Liver (tissue), 9 donors: ENCODE data around the gene MMEL1. TPM values are rescaled to one million over a fixed set of nuclear protein-coding genes. Genes with fewer than 3 reads are reported as not detected.

Source experiments
- DNase-seq: peaks from one replicate; pipeline ENCODE4 v3.0.0-alpha.2; 2017; ENCODE audit warnings: low spot score
- H3K27ac ChIP-seq, 2 donors: one replicate each; pipeline ENCODE4 v1.7.0; 2013; ENCODE audit warnings: inconsistent platforms in 2 of 2, low read length in 2 of 2, control low read depth in 1 of 2, low read depth in 1 of 2, mild to moderate bottlenecking in 1 of 2
- H3K27me3 ChIP-seq, 4 donors: one replicate each; pipeline versions ENCODE4 v1.6.1 to v1.7.0; 2013; ENCODE audit warnings: low read length in 3 of 4, inconsistent platforms in 1 of 4, mild to moderate bottlenecking in 1 of 4, moderate library complexity in 1 of 4; ENCODE audit not compliant: control insufficient read depth in 4 of 4, insufficient read depth in 4 of 4
- H3K36me3 ChIP-seq, 4 donors: one replicate each; pipeline versions ENCODE4 v1.6.1 to v1.7.0; 2013; ENCODE audit warnings: low read length in 3 of 4, mild to moderate bottlenecking in 3 of 4, low read depth in 1 of 4, moderate library complexity in 1 of 4; ENCODE audit not compliant: control insufficient read depth in 4 of 4, insufficient read depth in 3 of 4
- H3K4me1 ChIP-seq, 4 donors: one replicate each; pipeline versions ENCODE4 v1.6.1 to v1.7.0; 2013; ENCODE audit warnings: low read length in 3 of 4, mild to moderate bottlenecking in 3 of 4, moderate library complexity in 1 of 4; ENCODE audit not compliant: control insufficient read depth in 4 of 4, insufficient read depth in 4 of 4
- H3K4me3 ChIP-seq, 3 donors: one replicate each; pipeline versions ENCODE4 v1.6.1 to v1.7.0; 2013; ENCODE audit warnings: low read length in 3 of 3, control low read depth in 1 of 3, low read depth in 1 of 3, mild to moderate bottlenecking in 1 of 3
- H3K9ac ChIP-seq, 2 donors: one replicate each; pipeline ENCODE4 v1.7.0; 2013; ENCODE audit warnings: low read length in 2 of 2, mild to moderate bottlenecking in 2 of 2, moderate library complexity in 2 of 2, control low read depth in 1 of 2, low read depth in 1 of 2
- H3K9me3 ChIP-seq, 4 donors: one replicate each; pipeline versions ENCODE4 v1.6.1 to v1.7.0; 2013; ENCODE audit warnings: low read length in 3 of 4; ENCODE audit not compliant: control insufficient read depth in 4 of 4
- EGR1 ChIP-seq, 2 donors: IDR thresholded peaks; 2 replicates each; pipeline ENCODE4 v1.6.1; 2016 to 2018; ENCODE audit warnings: antibody characterized with exemption in 2 of 2, low read depth in 2 of 2
- FOXA1 ChIP-seq: IDR thresholded peaks from 2 replicates; pipeline ENCODE4 v1.6.1; 2016; ENCODE audit warnings: antibody characterized with exemption
- FOXA2 ChIP-seq: IDR thresholded peaks from 2 replicates; pipeline ENCODE4 v1.6.1; 2016; ENCODE audit warnings: antibody characterized with exemption
- GABPA ChIP-seq, 2 donors: IDR thresholded peaks in 1 of 2; conservative IDR thresholded peaks in 1 of 2; 2 replicates each; pipeline ENCODE4 v1.6.1; 2016; ENCODE audit warnings: antibody characterized with exemption in 2 of 2, mild to moderate bottlenecking in 1 of 2, moderate library complexity in 1 of 2
- HNF4A ChIP-seq, 2 donors: conservative IDR thresholded peaks; 2 replicates each; pipeline ENCODE4 v1.6.1; 2016; ENCODE audit warnings: antibody characterized with exemption in 2 of 2, mild to moderate bottlenecking in 2 of 2
- HNF4G ChIP-seq: IDR thresholded peaks from 2 replicates; pipeline ENCODE4 v1.6.1; 2016; ENCODE audit warnings: antibody characterized with exemption
- JUND ChIP-seq, 2 donors: IDR thresholded peaks; 2 replicates each; pipeline ENCODE4 v1.6.1; 2016; ENCODE audit warnings: antibody characterized with exemption in 2 of 2
- NR2F2 ChIP-seq: IDR thresholded peaks from 2 replicates; pipeline ENCODE4 v1.6.1; 2016; ENCODE audit warnings: antibody characterized with exemption
- RAD21 ChIP-seq, 2 donors: IDR thresholded peaks; 2 replicates each; pipeline ENCODE4 v1.6.1; 2016; ENCODE audit warnings: antibody characterized with exemption in 2 of 2, mild to moderate bottlenecking in 2 of 2
- RXRA ChIP-seq, 2 donors: IDR thresholded peaks; 2 replicates each; pipeline ENCODE4 v1.6.1; 2017 to 2018; ENCODE audit warnings: antibody characterized with exemption in 2 of 2, mild to moderate bottlenecking in 1 of 2
- SP1 ChIP-seq: IDR thresholded peaks from 2 replicates; pipeline ENCODE4 v1.6.1; 2018; ENCODE audit warnings: antibody characterized with exemption, mild to moderate bottlenecking
- TAF1 ChIP-seq: conservative IDR thresholded peaks from 2 replicates; pipeline ENCODE4 v1.6.1; 2016; ENCODE audit warnings: antibody characterized with exemption, mild to moderate bottlenecking
- YY1 ChIP-seq: IDR thresholded peaks from 2 replicates; pipeline ENCODE4 v1.6.1; 2016; ENCODE audit warnings: antibody characterized with exemption, mild to moderate bottlenecking
- WGBS: extraction: QIAGEN DNeasy Blood & Tissue Kit; methylation state at CpG from one replicate; pipeline ENCODE4 v1.1.7; 2013; 5-methylcytosine and 5-hydroxymethylcytosine counted together
- polyA plus RNA-seq, 2 donors: library from polyadenylated mRNA; stranded (reverse) in 1 of 2; unstranded in 1 of 2; fragments of 200-250 nt in 1 of 2; fragments of >200 nt in 1 of 2; fragmentation: Nextera tagmentation in 1 of 2; extraction: Ambion mirVana in 1 of 2; gene quantifications; one replicate each; pipeline versions ENCODE4 v1.2.1 to v1.2.3, GENCODE V29; 2013 to 2015
- total RNA-seq, 2 donors: library from RNA; depleted of rRNA; stranded (reverse); fragments of >200 nt; gene quantifications; one replicate each; pipeline ENCODE4 v1.2.3, GENCODE V29; 2014
- TF ChIP-seq, protein P1 (sequence below): IDR thresholded peaks from 2 replicates; pipeline ENCODE4 v1.6.1; 2016; ENCODE audit warnings: antibody characterized with exemption, mild to moderate bottlenecking
- TF ChIP-seq, protein P2 (sequence below): IDR thresholded peaks from 2 replicates; pipeline ENCODE4 v1.6.1; 2016; ENCODE audit warnings: antibody characterized with exemption
- TF ChIP-seq, protein P3 (sequence below): IDR thresholded peaks from 2 replicates; pipeline ENCODE4 v1.6.1; 2016; ENCODE audit warnings: antibody characterized with exemption
- TF ChIP-seq, protein P4 (sequence below): fragments of 150-350 bp; IDR thresholded peaks from 2 replicates; pipeline ENCODE4 v1.5.1; 2017; ENCODE audit warnings: improper control_type of control experiment, low read depth, low read length; ENCODE audit not compliant: missing input control
- TF ChIP-seq, protein P5 (sequence below): IDR thresholded peaks from 2 replicates; pipeline ENCODE4 v1.6.1; 2016; ENCODE audit warnings: antibody characterized with exemption
- donor health status: healthy.
- donor health status: healthy.
- donor health status: healthy.
- donor health status: healthy.
- donor health status: healthy.

MMEL1 gene
- total and polyA plus RNA-seq, 4 donors = under 0.01 to 0.42 TPM; not detected in 2

DNA sequence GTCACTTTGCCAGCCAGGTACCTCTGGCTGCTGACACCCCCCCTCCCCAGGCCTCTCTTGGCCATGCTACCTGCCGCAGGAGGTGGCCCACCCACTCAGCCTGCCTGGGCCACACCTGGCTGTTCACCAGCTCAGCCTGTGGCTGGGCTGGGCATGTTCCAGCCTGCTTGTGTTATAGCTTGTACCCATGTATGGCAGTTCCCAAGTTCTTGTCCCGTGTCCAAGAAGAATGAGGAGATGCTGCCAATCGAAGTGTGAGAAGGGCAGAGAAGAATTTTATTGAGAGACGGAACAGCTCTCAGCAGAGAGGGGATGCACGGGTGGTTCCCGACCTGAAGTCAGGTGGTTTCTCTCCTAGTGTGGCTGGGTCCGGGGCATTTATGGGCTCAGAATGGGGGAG, 3.9 kb upstream of the MMEL1 start (continued):
- TF ChIP-seq, protein P1, sequence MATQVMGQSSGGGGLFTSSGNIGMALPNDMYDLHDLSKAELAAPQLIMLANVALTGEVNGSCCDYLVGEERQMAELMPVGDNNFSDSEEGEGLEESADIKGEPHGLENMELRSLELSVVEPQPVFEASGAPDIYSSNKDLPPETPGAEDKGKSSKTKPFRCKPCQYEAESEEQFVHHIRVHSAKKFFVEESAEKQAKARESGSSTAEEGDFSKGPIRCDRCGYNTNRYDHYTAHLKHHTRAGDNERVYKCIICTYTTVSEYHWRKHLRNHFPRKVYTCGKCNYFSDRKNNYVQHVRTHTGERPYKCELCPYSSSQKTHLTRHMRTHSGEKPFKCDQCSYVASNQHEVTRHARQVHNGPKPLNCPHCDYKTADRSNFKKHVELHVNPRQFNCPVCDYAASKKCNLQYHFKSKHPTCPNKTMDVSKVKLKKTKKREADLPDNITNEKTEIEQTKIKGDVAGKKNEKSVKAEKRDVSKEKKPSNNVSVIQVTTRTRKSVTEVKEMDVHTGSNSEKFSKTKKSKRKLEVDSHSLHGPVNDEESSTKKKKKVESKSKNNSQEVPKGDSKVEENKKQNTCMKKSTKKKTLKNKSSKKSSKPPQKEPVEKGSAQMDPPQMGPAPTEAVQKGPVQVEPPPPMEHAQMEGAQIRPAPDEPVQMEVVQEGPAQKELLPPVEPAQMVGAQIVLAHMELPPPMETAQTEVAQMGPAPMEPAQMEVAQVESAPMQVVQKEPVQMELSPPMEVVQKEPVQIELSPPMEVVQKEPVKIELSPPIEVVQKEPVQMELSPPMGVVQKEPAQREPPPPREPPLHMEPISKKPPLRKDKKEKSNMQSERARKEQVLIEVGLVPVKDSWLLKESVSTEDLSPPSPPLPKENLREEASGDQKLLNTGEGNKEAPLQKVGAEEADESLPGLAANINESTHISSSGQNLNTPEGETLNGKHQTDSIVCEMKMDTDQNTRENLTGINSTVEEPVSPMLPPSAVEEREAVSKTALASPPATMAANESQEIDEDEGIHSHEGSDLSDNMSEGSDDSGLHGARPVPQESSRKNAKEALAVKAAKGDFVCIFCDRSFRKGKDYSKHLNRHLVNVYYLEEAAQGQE = no peak
- TF ChIP-seq, protein P2, sequence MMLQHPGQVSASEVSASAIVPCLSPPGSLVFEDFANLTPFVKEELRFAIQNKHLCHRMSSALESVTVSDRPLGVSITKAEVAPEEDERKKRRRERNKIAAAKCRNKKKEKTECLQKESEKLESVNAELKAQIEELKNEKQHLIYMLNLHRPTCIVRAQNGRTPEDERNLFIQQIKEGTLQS = no peak
- no peak for TF ChIP-seq TAF1
- no peak for TF ChIP-seq YY1
- no peak for TF ChIP-seq GABPA (IDR thresholded peaks at IDR 0.05 in 1 of 2, conservative IDR thresholded peaks at IDR 0.05 in 1 of 2)
- no peak for TF ChIP-seq RAD21 (IDR thresholded peaks at IDR 0.05)

DNA sequence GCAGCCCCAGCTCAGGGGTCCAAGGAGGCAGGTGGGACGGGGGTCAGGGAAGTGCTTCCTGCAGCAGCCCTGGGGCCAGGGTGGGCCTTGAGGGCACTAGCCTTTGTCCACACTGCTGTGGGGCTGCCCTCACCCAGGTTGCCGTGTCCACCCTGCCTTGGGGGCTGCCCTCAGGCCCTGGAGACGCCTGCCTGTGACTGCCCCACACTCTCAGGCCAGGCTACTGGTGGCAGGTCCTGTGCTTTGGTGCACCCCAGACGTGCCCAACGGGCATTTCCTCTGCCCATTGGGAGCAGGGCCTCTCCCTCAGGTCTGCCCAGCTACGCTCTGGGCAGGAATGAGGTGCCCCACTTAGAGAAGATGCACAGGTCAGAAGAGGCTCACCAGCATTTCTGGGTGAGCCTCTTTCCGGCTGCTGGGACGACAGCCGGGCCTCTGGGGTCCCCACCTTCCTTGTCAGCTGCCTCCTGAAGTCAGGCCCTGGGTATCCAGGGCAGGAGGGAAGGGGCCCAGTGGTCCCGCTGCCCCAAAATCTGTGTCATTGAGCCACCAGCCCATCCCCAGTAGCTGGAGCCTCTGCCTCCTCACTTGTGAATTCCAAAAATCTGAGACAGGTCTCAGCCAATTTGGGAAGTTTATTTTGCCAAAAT, 2.7 kb upstream of the MMEL1 start:
- Histone ChIP-seq H3K36me3 (no peaks in the 10 kb centered on the region), H3K4me3 (no peak overlapping the region), H3K9ac (no peak overlapping the region), H3K27me3 (no peaks in the 10 kb centered on the region), H3K4me1 (no peaks in the 10 kb centered on the region), H3K9me3 (peaks cover 0 to 15% (median 8%) of the 10 kb centered on the region in 4 donors), H3K27ac (no peak overlapping the region)
- no peak for DNase-seq
- 85% methylated on average over 10 of the region's 10 CpGs for WGBS
- TF ChIP-seq, protein P1 = no peak
- TF ChIP-seq, protein P3, sequence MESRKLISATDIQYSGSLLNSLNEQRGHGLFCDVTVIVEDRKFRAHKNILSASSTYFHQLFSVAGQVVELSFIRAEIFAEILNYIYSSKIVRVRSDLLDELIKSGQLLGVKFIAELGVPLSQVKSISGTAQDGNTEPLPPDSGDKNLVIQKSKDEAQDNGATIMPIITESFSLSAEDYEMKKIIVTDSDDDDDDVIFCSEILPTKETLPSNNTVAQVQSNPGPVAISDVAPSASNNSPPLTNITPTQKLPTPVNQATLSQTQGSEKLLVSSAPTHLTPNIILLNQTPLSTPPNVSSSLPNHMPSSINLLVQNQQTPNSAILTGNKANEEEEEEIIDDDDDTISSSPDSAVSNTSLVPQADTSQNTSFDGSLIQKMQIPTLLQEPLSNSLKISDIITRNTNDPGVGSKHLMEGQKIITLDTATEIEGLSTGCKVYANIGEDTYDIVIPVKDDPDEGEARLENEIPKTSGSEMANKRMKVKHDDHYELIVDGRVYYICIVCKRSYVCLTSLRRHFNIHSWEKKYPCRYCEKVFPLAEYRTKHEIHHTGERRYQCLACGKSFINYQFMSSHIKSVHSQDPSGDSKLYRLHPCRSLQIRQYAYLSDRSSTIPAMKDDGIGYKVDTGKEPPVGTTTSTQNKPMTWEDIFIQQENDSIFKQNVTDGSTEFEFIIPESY = no peak
- TF ChIP-seq YY1 = no peak
- no peak for TF ChIP-seq TAF1
- no peak for TF ChIP-seq GABPA (IDR thresholded peaks at IDR 0.05 in 1 of 2, conservative IDR thresholded peaks at IDR 0.05 in 1 of 2)
- no peak for TF ChIP-seq RXRA (IDR thresholded peaks at IDR 0.05)
- TF ChIP-seq HNF4G = no peak
- TF ChIP-seq NR2F2 = no peak
- TF ChIP-seq SP1 = no peak
- TF ChIP-seq, protein P4, sequence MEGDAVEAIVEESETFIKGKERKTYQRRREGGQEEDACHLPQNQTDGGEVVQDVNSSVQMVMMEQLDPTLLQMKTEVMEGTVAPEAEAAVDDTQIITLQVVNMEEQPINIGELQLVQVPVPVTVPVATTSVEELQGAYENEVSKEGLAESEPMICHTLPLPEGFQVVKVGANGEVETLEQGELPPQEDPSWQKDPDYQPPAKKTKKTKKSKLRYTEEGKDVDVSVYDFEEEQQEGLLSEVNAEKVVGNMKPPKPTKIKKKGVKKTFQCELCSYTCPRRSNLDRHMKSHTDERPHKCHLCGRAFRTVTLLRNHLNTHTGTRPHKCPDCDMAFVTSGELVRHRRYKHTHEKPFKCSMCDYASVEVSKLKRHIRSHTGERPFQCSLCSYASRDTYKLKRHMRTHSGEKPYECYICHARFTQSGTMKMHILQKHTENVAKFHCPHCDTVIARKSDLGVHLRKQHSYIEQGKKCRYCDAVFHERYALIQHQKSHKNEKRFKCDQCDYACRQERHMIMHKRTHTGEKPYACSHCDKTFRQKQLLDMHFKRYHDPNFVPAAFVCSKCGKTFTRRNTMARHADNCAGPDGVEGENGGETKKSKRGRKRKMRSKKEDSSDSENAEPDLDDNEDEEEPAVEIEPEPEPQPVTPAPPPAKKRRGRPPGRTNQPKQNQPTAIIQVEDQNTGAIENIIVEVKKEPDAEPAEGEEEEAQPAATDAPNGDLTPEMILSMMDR = no peak
- TF ChIP-seq, protein P2 = no peak
- no peak for TF ChIP-seq EGR1 (IDR thresholded peaks at IDR 0.05; ENCODE audit: low read depth in 2 of 2)
- TF ChIP-seq FOXA2 = no peak
- no peak for TF ChIP-seq RAD21 (IDR thresholded peaks at IDR 0.05)
- no peak for TF ChIP-seq JUND (IDR thresholded peaks at IDR 0.05)
- TF ChIP-seq FOXA1 = no peak
- TF ChIP-seq, protein P5, sequence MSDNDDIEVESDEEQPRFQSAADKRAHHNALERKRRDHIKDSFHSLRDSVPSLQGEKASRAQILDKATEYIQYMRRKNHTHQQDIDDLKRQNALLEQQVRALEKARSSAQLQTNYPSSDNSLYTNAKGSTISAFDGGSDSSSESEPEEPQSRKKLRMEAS = no peak
- TF ChIP-seq HNF4A (conservative IDR thresholded peaks at IDR 0.05) = no peak
